OCI-M1 (cell line): Measurements from ENCODE around the gene ISG20L2.

Source experiments
- DNase-seq: peaks from one replicate; lab custom pipeline; 2025; lab: John Stamatoyannopoulos, UW

ISG20L2 gene

GRCh38 chr1:156754219-156754618 lies 25.7 kb upstream of the ISG20L2 start:
- DNase-seq, result no peak

DNA sequence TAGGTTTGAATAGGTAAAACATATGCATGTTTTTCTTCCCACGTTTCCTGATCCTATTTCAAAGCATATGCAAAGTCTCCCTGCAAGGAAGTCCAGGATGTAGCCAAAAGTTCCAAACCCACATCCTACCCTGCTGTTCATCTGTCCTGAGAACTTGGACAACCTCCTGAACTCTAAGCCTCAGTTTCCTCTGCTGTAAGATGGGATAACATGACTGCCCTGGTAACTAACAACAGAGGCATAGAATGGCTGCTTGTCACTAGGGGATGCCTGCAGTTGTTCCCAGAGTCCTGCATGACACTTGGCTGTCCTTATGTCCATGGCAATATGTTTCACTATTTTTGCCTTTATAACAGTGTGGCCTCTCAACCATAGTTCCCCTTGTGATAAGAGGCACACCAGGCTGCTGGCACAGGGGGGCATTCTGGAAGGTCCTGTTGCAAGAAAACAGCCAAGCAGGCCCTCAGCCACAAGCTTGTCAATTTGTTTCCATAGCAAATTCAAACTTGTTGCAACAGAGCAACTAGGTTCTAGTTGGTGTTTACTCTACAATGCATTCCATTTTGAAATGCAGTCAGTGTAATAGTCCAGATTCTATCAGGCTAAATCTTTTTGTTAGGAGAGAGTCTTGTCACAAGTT lies 24.4 kb upstream of the ISG20L2 start:
- DNase-seq, result no peak

DNA sequence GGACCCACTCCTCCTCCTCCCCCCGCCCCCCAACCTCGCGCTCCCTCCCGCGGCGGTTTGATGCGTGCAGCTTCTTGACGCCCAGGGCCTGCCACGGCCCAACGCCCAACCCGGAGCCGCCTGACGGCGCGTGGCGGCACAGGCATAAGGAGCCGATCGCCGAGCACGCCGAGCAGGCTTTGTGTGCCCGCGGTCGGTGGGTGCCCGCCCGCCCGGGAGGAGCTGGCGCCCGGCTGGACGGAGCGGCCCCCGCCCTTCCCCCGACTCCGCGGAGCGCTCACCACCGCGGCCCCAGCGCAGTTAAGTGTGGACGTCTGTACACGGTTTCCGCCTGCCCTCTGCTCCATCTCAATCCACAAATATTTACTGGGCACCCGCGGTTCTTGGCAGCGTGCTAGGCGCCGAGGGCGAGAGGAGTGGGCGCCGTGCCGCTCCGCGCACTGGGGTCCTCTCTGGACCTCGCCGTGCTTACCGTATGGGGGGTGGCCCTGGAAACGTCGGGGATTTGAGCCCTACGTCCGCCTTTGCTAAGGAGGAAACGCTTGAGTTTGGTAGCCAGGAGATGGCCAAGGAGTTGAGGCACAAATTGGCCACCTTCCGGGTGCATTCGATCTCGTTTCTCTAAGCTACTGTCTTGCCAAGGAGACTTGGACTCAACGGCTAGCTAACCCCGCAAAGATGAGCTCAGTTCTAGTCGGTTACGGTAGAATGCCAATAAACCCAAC lies 23.4 kb upstream of the ISG20L2 start:
- peak; percentile 98 for DNase-seq

DNA sequence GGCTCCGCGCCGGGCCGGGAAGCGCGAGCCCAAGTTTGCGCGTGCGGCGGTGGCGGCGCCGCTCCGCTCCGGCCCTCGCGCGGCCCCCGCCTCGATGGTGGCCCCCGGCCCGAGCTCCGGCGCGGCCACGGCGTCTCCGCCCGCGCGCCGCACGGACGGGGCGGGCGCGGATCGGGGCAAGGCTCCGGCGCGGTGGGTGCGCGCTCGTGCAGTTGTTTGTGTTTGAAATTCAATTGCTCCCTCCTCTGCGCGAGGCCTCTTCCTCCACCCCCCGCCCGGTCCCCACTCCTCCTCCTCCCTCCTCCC lies 22.8 kb upstream of the ISG20L2 start, which contains the start of gene HDGF:
Gene HDGF, minus strand, starts transcription at position 225 of the 306 bp plus-strand sequence. CDS start 246 bp downstream, outside the sequence.
- DNase-seq, result no peak

- DNase-seq, result peak; percentile 66
Observed at GRCh38 chr1:156750711-156751450, 22.3 kb upstream of the ISG20L2 start.

DNA sequence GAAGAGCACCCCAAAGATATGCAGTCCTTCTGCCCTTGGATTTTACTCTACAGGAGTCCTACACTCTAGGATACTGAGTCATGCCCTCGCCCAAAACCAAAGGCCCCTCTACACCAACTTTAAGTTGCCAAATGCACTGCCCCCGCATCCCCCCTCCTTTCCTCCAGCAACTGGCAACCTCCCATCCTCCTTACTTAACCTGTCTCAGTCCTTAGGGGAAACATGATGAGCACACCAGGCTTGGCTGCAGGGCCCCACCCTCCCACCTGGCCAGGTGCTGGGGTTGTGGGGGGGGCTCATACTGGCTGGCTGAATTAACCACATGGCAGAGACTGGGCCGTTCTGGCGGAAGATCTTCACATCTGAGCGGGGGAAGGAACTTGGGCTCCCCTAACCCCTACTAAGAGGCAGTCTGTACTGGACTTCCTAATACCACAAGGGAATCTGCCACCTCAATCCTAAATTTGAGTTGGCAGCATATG lies 21.7 kb upstream of the ISG20L2 start:
- DNase-seq, result peak; percentile 62

DNA sequence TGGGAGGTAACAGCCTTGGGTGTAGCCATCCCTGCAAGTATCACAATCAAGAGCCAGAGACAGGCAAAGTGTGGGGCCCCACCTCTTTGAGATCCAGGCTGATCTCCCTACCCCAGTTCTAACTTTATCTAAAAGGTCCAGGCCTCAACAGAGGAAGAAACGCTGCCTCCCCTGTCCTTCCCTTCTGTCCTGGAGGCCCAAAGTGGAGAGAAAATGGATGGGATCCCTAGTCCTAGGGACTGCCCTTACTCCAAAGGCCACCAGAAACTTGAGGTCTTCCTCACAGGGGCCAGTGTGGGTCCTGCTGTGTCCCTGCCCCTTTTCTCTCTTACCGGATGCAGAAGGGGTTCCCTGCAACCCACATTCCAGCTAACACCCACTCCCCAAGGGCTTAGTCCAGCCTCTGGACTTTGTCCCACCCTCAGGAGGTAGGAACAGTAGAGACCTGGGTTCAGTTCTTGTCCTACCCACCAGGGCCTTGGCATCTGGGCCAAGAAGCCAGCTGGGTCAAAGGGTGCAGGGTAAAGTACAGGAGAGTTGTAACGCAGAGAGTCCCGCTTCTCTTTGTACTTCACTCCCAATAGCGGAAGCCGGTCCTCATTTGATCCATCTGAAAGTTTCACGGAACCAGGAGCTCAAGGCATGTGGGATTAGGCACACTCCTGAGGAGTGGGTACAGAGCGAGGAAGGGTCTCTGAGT lies 21.0 kb upstream of the ISG20L2 start:
- DNase-seq, result peak; percentile 62

- DNase-seq, result peak; percentile 76
Observed at GRCh38 chr1:156748670-156749418, 20.3 kb upstream of the ISG20L2 start.

GRCh38 chr1:156747742-156748669 lies 19.4 kb upstream of the ISG20L2 start:
- DNase-seq, result no peak

GRCh38 chr1:156746728-156747631 lies 18.4 kb upstream of the ISG20L2 start:
- peak; percentile 90 for DNase-seq

GRCh38 chr1:156746406-156746727 lies 17.8 kb upstream of the ISG20L2 start:
- DNase-seq, result no peak

DNA sequence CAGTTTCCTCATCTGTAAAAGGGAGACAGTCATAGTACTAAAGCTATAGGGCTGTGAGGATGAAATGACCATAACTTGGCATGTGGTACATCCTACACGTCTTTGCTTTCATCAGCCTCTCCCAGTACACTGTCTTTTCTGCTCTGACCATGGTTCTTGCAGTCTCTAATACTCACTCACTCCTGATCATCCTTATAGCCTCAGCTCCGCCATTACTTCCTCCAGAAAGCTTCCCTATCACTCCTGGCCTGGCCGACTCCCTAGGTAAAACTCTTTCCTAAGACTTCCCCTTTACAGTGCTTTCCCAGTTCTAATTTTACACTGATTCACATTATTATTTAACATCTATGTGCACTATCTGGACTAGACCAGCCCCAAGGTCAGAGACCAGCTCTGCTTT lies 17.3 kb upstream of the ISG20L2 start:
- no peak for DNase-seq

DNA sequence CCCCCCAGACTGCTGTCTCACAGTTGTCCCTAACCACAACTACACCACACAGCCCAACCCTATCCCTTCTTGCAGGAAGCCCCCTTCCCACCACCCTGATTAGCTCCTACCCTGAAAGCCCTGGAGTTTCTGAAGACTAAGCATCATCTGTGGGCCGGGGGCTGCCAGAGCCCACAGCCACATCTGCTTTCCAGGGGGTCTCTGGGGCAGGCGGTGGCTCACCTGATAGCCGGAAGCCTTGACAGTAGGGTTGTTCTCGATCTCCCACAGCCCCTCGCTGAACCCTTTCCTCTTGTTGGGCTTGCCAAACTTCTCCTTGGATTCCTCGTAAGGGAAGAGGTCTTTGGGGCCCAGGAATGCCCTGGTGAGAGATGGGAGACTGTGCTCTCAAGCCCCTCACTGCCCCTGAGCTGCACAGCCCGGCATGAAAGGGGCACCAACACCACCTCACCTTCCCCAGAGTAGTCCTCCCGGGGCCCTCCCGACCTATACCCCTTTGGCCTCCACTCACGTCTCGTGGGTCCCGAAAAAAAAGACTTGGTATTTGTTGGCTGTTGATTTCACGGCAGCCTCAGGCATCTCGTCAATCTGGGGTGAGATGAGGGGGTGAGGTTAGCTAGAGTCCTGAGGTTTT lies 16.3 kb upstream of the ISG20L2 start:
- no peak for DNase-seq

DNA sequence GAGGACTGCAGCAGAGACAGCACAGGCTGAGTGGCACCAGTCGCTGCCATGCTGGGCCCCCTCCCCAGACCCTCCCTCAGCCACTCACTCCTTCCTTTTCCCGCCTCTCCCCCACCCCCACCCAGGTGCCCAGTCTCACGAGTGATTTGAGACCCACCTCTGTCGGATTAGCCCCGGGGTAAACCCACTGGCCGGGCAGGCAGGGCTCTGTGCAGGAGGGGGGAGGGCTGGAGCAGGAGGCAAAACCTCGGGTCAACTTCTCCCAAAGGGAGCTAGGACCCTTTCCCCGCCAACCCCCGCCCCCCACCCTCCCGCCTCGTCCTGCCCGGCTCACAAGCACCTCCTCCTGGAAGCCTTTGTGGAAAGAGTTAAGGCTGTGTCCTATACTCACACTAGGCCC lies 15.8 kb upstream of the ISG20L2 start:
- no peak for DNase-seq

DNA sequence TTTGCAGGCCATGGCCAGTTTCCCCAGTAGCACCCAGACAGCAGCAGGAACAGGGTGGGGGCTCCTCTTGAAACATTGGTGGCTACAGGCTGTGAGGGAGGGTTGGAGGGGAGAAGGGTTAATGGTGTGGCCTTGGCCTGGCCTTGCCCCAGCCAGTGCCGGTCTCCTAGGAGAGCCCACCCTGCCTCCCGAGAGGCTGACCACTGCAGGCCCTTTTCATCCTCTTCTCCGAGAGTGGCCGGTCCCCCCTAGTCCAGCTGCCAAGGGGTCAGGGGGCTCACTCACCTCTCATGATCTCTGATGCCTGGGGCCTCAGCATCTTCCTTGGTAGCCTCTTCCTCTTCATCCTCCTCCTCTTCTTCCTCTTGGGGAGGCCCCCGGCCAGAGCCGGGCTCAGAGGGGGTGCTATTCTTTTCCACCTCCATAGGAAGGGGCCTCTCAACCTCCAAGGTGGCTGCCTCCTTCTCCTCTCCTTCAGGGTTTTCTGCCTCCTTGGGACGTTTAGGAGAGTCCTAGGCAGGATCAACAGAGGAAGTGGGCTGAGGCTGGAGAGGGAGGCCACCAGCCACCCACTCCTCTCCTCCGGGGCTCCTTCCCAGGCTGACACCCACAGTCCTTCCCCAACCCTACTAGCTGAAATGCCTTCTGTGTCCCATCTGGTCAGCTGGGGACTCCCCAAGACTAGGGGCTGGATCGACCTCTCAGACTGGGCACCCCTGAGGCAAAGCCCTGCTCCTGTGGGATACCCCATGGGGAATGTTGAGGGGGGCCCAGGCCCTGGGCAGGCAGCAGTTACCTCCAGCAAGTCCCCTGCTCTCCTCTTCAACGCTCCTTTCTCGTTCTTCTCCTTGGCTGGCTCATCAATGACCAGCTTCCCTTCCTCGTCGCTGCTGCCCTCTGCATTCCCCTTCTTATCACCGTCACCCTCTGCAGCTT lies 15.1 kb upstream of the ISG20L2 start:
- no peak for DNase-seq

DNA sequence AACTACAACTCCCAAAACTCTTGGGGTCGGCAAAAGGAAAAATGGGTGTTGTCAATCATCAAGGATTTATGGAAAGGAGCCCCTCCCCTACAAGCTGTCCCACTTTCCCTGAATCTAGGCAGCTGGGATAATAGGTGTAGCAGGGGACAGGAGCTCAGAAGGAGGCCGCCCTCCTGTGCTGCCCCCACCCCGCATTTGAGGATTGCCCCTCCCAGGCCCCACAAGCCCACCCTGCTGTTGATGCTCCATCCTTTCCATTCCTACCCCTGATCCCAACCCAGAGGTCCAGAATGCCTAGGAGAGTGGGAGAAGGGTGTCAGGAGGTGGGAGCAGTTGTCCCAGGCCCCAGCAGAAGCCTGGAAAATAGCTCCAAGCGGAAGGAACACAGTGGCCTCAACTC lies 14.2 kb upstream of the ISG20L2 start:
- DNase-seq, result no peak

DNA sequence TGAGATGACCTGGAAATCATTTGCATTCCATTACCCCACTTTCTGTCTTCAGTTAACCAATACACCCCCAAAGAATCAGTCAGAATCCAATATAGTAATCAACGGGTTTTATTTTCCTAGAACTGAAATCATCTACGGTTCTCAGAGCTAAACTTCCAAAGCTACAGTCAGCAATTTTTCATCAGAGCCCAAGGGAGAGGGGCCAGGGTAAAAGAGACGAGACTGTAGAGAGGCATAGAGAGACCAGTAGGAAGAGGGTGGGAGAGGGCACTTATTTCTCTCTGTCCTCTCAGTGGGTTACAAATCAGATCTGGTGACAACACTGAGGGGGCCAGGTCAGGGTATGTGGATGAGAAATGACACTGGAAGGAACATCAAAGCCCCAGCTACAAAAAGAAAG lies 13.5 kb upstream of the ISG20L2 start:
- DNase-seq, result peak; percentile 57

DNA sequence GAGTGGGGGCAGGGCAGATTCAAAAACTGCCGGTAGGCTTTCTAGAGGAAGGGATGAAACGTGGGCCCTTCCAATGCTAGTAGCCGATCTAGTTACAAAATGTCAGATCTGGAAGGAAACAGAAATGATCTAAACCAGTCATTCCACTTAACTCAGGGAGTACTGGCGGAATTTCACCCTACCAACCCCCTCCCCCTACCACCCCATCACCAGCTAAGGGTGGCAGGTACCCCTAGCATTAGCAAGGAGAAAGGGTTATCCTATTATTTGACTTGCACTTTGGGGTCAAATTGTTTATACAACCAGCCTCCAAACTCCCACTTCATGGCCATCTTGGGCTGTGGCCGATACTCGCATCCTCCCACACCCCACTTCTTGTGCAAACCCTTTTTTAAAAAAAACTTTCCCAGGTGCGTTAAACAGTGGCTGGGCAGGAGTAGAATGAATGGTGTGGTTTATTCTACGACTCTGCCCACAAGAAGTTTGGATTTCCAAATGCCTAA lies 13.0 kb upstream of the ISG20L2 start:
- no peak for DNase-seq
